ENCODE measurements around the gene TBX1. TPM values are rescaled to one million over a fixed set of nuclear protein-coding genes. Genes with fewer than 3 reads are reported as not detected.

Gene TBX1
- polyA plus RNA-seq, 1 experiment = not detected

GRCh38 chr22:19720150-19720827 is 40.3 kb upstream of the TBX1 start:
- ChIA-PET POLR2A (no interaction called here), CTCF (interaction anchor here (1.0 to 2.3 kb wide), 4 partner anchors 10 to 90 kb away, joined by 3 to 18 read pairs (median 6); no protein-coding TSS in a partner anchor)
- no peak for TF ChIP-seq CTCF (IDR thresholded peaks at IDR 0.05; ENCODE audit: insufficient read depth, low read depth, low read length)
- Histone ChIP-seq H3K4me3 (ENCODE audit: low read depth, low read length) (no peak overlapping the region), H3K36me3 (ENCODE audit: control insufficient read depth, insufficient read depth, low read length) (peaks cover 17% of the 10 kb centered on the region), H3K27me3 (ENCODE audit: control insufficient read depth, insufficient read depth, low read length) (no peaks in the 10 kb centered on the region)
- no peak for DNase-seq (ENCODE audit: low read depth)

- Histone ChIP-seq H3K4me3 (ENCODE audit: low read depth, low read length) (no peak overlapping the region), H3K27me3 (ENCODE audit: control insufficient read depth, insufficient read depth, low read length) (no peaks in the 10 kb centered on the region), H3K36me3 (ENCODE audit: control insufficient read depth, insufficient read depth, low read length) (peaks cover 17% of the 10 kb centered on the region)
- ChIA-PET CTCF (interaction anchor here (1.0 to 2.3 kb wide), 3 partner anchors 10 to 91 kb away, joined by 4 to 18 read pairs (median 7); no protein-coding TSS in a partner anchor), POLR2A (no interaction called here)
- TF ChIP-seq CTCF (IDR thresholded peaks at IDR 0.05; ENCODE audit: insufficient read depth, low read depth, low read length) = no peak
- no peak for DNase-seq (ENCODE audit: low read depth)
These were observed 39.6 kb upstream of the TBX1 start for GRCh38 chr22:19720999-19721329.

GRCh38 chr22:19721330-19722177 is 39.0 kb upstream of the TBX1 start:
- Histone ChIP-seq H3K4me3 (ENCODE audit: low read depth, low read length) (no peak overlapping the region), H3K27me3 (ENCODE audit: control insufficient read depth, insufficient read depth, low read length) (no peaks in the 10 kb centered on the region), H3K36me3 (ENCODE audit: control insufficient read depth, insufficient read depth, low read length) (peaks cover 17% of the 10 kb centered on the region)
- no peak for DNase-seq (ENCODE audit: low read depth)
- POLR2A ChIA-PET = no interaction called here
- CTCF ChIA-PET = interaction anchor here (1.0 to 2.3 kb wide), 3 partner anchors 9 to 92 kb away, joined by 4 to 18 read pairs (median 7); no protein-coding TSS in a partner anchor
- TF ChIP-seq CTCF (IDR thresholded peaks at IDR 0.05; ENCODE audit: insufficient read depth, low read depth, low read length) = no peak

GRCh38 chr22:19722178-19722981 is 38.2 kb upstream of the TBX1 start:
- Histone ChIP-seq H3K27me3 (ENCODE audit: control insufficient read depth, insufficient read depth, low read length) (no peaks in the 10 kb centered on the region), H3K4me3 (ENCODE audit: low read depth, low read length) (no peak overlapping the region), H3K36me3 (ENCODE audit: control insufficient read depth, insufficient read depth, low read length) (peaks cover 17% of the 10 kb centered on the region)
- TF ChIP-seq CTCF (IDR thresholded peaks at IDR 0.05; ENCODE audit: insufficient read depth, low read depth, low read length) = no peak
- no peak for DNase-seq (ENCODE audit: low read depth)
- ChIA-PET POLR2A (no interaction called here), CTCF (no interaction called here)

- Histone ChIP-seq H3K36me3 (ENCODE audit: control insufficient read depth, insufficient read depth, low read length) (peaks cover 17% of the 10 kb centered on the region), H3K27me3 (ENCODE audit: control insufficient read depth, insufficient read depth, low read length) (no peaks in the 10 kb centered on the region), H3K4me3 (ENCODE audit: low read depth, low read length) (no peak overlapping the region)
- POLR2A ChIA-PET = no interaction called here
- TF ChIP-seq CTCF (IDR thresholded peaks at IDR 0.05; ENCODE audit: insufficient read depth, low read depth, low read length) = no peak
- CTCF ChIA-PET = interaction anchor here (1.3 to 1.6 kb wide), 2 partner anchors 187 to 190 kb away, joined by 5 to 6 read pairs; no protein-coding TSS in a partner anchor
- DNase-seq (ENCODE audit: low read depth) = no peak
These were observed 37.7 kb upstream of the TBX1 start for GRCh38 chr22:19722982-19723231.

Data from BJ (cell line).